Measurements from ENCODE around the gene NELL1. TPM values are rescaled to one million over a fixed set of nuclear protein-coding genes. Genes with fewer than 3 reads are reported as not detected.

Gene NELL1
- total RNA-seq, 3 donors from 2014 or later (not counting 1 experiment from before 2014, with no cell fraction given): not detected

- Histone ChIP-seq H3K36me3 (ENCODE audit: control insufficient read depth, insufficient read depth, low read length) (no peaks in the 10 kb centered on the region), H3K27me3 (ENCODE audit: control insufficient read depth, insufficient read depth, low read length) (no peaks in the 10 kb centered on the region), H3K27ac (ENCODE audit: low read length) (no peak overlapping the region), H3K4me1 (ENCODE audit: control insufficient read depth, insufficient read depth, low read length) (no peaks in the 10 kb centered on the region), H3K9me3 (ENCODE audit: control insufficient read depth, insufficient read depth, low read length) (no peaks in the 10 kb centered on the region), H3K4me3 (ENCODE audit: low read length) (no peak overlapping the region)
- TF ChIP-seq CTCF (IDR thresholded peaks at IDR 0.05): no peak
- Mint-ChIP-seq H3K36me3 (no peaks in the 10 kb centered on the region), H3K9me3 (peaks cover 11% of the 10 kb centered on the region in 2 donors), H3K27me3 (ENCODE audit: low read depth in 2 of 2) (no peaks in the 10 kb centered on the region), H3K4me1 (no peaks in the 10 kb centered on the region), H3K27ac (no peak overlapping the region), H3K4me3 (no peak overlapping the region)
- intact Hi-C loops (cut with micrococcal nuclease): no loop called here
- 75% methylated on average over 5 of the region's 5 CpGs for WGBS (ENCODE audit: insufficient coverage)
- DNase-seq (no peak), ATAC-seq (no peak)
These were observed 379.2 kb downstream of the NELL1 start for GRCh38 chr11:21048626-21049025.

- WGBS (ENCODE audit: insufficient coverage): 83% methylated on average over 1 of the region's 1 CpG
These were observed 384.1 kb downstream of the NELL1 start for GRCh38 chr11:21053466-21053865.

GRCh38 chr11:21056644-21057043 is 387.3 kb downstream of the NELL1 start:
- Histone ChIP-seq H3K4me1 (ENCODE audit: control insufficient read depth, insufficient read depth, low read length) (no peaks in the 10 kb centered on the region), H3K4me3 (ENCODE audit: low read length) (no peak overlapping the region), H3K36me3 (ENCODE audit: control insufficient read depth, insufficient read depth, low read length) (no peaks in the 10 kb centered on the region), H3K9me3 (ENCODE audit: control insufficient read depth, insufficient read depth, low read length) (no peaks in the 10 kb centered on the region), H3K27ac (ENCODE audit: low read length) (no peak overlapping the region), H3K27me3 (ENCODE audit: control insufficient read depth, insufficient read depth, low read length) (no peaks in the 10 kb centered on the region)
- Mint-ChIP-seq H3K4me3 (no peak overlapping the region), H3K36me3 (no peaks in the 10 kb centered on the region), H3K27ac (no peak overlapping the region), H3K4me1 (no peaks in the 10 kb centered on the region), H3K9me3 (peaks cover 12 to 14% of the 10 kb centered on the region in 2 donors), H3K27me3 (ENCODE audit: low read depth in 2 of 2) (no peaks in the 10 kb centered on the region)
- intact Hi-C loops (cut with micrococcal nuclease): no loop called here
- ATAC-seq: no peak
- DNase-seq: no peak
- no peak for TF ChIP-seq CTCF (IDR thresholded peaks at IDR 0.05)

More at GRCh38 chr11:21053466-21053865, 384.1 kb downstream of the NELL1 start:
- Mint-ChIP-seq H3K9me3 (peaks cover 11% of the 10 kb centered on the region in 2 donors), H3K36me3 (no peaks in the 10 kb centered on the region), H3K4me1 (no peaks in the 10 kb centered on the region), H3K4me3 (no peak overlapping the region), H3K27me3 (ENCODE audit: low read depth in 2 of 2) (no peaks in the 10 kb centered on the region), H3K27ac (no peak overlapping the region)
- intact Hi-C loops (cut with micrococcal nuclease): no loop called here
- H3K4me1 ChIP-seq (ENCODE audit: control insufficient read depth, insufficient read depth, low read length): no peaks in the 10 kb centered on the region
- no peaks in the 10 kb centered on the region for H3K9me3 ChIP-seq (ENCODE audit: control insufficient read depth, insufficient read depth, low read length)
- H3K4me3 ChIP-seq (ENCODE audit: low read length): no peak overlapping the region
- no peak overlapping the region for H3K27ac ChIP-seq (ENCODE audit: low read length)
- H3K36me3 ChIP-seq (ENCODE audit: control insufficient read depth, insufficient read depth, low read length): no peaks in the 10 kb centered on the region
- no peaks in the 10 kb centered on the region for H3K27me3 ChIP-seq (ENCODE audit: control insufficient read depth, insufficient read depth, low read length)
- ATAC-seq (no peak), DNase-seq (no peak)
- no peak for TF ChIP-seq CTCF (IDR thresholded peaks at IDR 0.05)

GRCh38 chr11:21059879-21060278 is 390.5 kb downstream of the NELL1 start:
- TF ChIP-seq CTCF (IDR thresholded peaks at IDR 0.05): no peak
- ATAC-seq: no peak
- Histone ChIP-seq H3K27ac (ENCODE audit: low read length) (no peak overlapping the region), H3K4me3 (ENCODE audit: low read length) (no peak overlapping the region), H3K27me3 (ENCODE audit: control insufficient read depth, insufficient read depth, low read length) (no peaks in the 10 kb centered on the region), H3K9me3 (ENCODE audit: control insufficient read depth, insufficient read depth, low read length) (peaks cover 3% of the 10 kb centered on the region), H3K4me1 (ENCODE audit: control insufficient read depth, insufficient read depth, low read length) (no peaks in the 10 kb centered on the region), H3K36me3 (ENCODE audit: control insufficient read depth, insufficient read depth, low read length) (no peaks in the 10 kb centered on the region)
- Mint-ChIP-seq H3K4me1 (no peaks in the 10 kb centered on the region), H3K27ac (no peak overlapping the region), H3K27me3 (ENCODE audit: low read depth in 2 of 2) (no peaks in the 10 kb centered on the region), H3K4me3 (no peak overlapping the region), H3K36me3 (peaks cover 8% of the 10 kb centered on the region), H3K9me3 (peaks cover 6 to 10% of the 10 kb centered on the region in 2 donors)
- intact Hi-C loops (cut with micrococcal nuclease): no loop called here
- no peak for DNase-seq
- WGBS (ENCODE audit: insufficient coverage): 56% methylated on average over 1 of the region's 2 CpGs

Data from natural killer cell (primary cell).